GM12873 (cell line): ENCODE measurements around the gene RAE1.

Source experiments
- CTCF ChIP-seq: IDR thresholded peaks from 2 replicates; pipeline ENCODE4 v1.5.1; 2012; ENCODE audit warnings: low read depth, mild to moderate bottlenecking, moderate library complexity, low read length, control low read depth; ENCODE audit not compliant: insufficient read depth; ENCODE audit errors: missing control alignments

The RAE1 gene

GRCh38 chr20:57412347-57413029 lies 61.4 kb downstream of the RAE1 start:
- no peak for TF ChIP-seq CTCF

GRCh38 chr20:57413986-57414385 lies 62.9 kb downstream of the RAE1 start:
- TF ChIP-seq CTCF: no peak

GRCh38 chr20:57414867-57415592 lies 64.0 kb downstream of the RAE1 start:
- no peak for TF ChIP-seq CTCF

GRCh38 chr20:57415771-57416170 lies 64.7 kb downstream of the RAE1 start:
- TF ChIP-seq CTCF: no peak

GRCh38 chr20:57416296-57417022 lies 65.4 kb downstream of the RAE1 start:
- TF ChIP-seq CTCF: no peak

- no peak for TF ChIP-seq CTCF
Measured at GRCh38 chr20:57417051-57417689, 66.1 kb downstream of the RAE1 start.
